Measurements from ENCODE around the gene NUDT16L1.

NUDT16L1 gene

GRCh38 chr16:4694642-4695451 is 1.5 kb downstream of the NUDT16L1 start:
- DNase-seq (ENCODE audit: low read depth): peak; percentile 32
- H3K4me3 ChIP-seq (ENCODE audit: low read depth, low read length): peak overlapping the region; percentile 64
- peak; percentile 7 for TF ChIP-seq CTCF (IDR thresholded peaks at IDR 0.05; ENCODE audit: low read depth, low read length)
- no peak for TF ChIP-seq POLR2A (IDR thresholded peaks at IDR 0.05; ENCODE audit: extremely low read depth, insufficient read length)

DNA sequence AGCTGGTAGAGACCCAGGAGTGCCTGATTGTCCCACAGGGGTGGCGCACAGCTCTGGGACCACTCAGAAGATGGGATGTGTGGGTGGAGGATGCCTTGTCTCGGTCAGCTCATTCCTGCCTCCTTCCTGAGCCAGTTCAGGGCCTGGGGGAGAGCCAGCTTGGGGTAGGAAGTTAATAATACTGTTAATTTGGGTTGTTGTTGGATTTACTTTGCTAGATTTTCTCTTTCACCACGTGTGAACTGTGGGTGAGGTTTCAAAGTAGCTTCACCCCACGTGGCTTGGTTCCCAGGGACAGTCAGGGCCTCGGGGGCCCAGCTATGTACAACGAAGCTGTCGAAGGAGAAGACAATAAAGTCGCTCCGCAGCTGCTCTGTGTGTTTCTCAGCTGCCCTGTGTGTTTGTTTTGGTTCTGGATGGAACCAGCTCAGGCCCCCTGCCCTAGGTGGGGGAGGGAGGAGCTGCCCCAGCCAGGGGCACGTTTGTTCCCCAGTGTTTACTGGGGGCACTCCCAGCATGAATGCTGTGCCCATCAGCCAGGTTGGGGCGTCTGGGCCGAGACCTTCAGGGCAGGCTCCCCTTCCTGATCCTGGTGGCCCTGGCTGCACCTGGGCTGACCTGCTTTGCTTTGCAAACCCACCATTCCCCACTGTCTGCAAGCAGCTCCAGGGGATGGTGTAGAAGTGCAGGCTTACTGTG is 2.3 kb downstream of the NUDT16L1 start:
- H3K4me3 ChIP-seq (ENCODE audit: low read depth, low read length): no peak overlapping the region
- DNase-seq (ENCODE audit: low read depth): no peak
- TF ChIP-seq, protein P1, sequence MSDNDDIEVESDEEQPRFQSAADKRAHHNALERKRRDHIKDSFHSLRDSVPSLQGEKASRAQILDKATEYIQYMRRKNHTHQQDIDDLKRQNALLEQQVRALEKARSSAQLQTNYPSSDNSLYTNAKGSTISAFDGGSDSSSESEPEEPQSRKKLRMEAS (IDR thresholded peaks at IDR 0.05; ENCODE audit: low read depth, low read length): no peak
- TF ChIP-seq CTCF (IDR thresholded peaks at IDR 0.05; ENCODE audit: low read depth, low read length): no peak
- no peak for TF ChIP-seq POLR2A (IDR thresholded peaks at IDR 0.05; ENCODE audit: extremely low read depth, insufficient read length)
- TF ChIP-seq MYC (IDR thresholded peaks at IDR 0.05; ENCODE audit: low read depth, low read length): no peak

- DNase-seq (ENCODE audit: low read depth): peak; percentile 8
- H3K4me3 ChIP-seq (ENCODE audit: low read depth, low read length): no peak overlapping the region
Measured at GRCh38 chr16:4696172-4696904, 3.0 kb downstream of the NUDT16L1 start.

GRCh38 chr16:4696905-4697847 is 3.8 kb downstream of the NUDT16L1 start:
- DNase-seq (ENCODE audit: low read depth): peak; percentile 11
- TF ChIP-seq, protein P1 (IDR thresholded peaks at IDR 0.05; ENCODE audit: low read depth, low read length): no peak
- TF ChIP-seq CTCF (IDR thresholded peaks at IDR 0.05; ENCODE audit: low read depth, low read length) (no peak), MYC (IDR thresholded peaks at IDR 0.05; ENCODE audit: low read depth, low read length) (no peak), POLR2A (IDR thresholded peaks at IDR 0.05; ENCODE audit: extremely low read depth, insufficient read length) (no peak)
- H3K4me3 ChIP-seq (ENCODE audit: low read depth, low read length): no peak overlapping the region

More at GRCh38 chr16:4696172-4696904, 3.0 kb downstream of the NUDT16L1 start:
- no peak for TF ChIP-seq POLR2A (IDR thresholded peaks at IDR 0.05; ENCODE audit: extremely low read depth, insufficient read length)
- TF ChIP-seq, protein P1 (IDR thresholded peaks at IDR 0.05; ENCODE audit: low read depth, low read length): no peak
- no peak for TF ChIP-seq CTCF (IDR thresholded peaks at IDR 0.05; ENCODE audit: low read depth, low read length)
- TF ChIP-seq MYC (IDR thresholded peaks at IDR 0.05; ENCODE audit: low read depth, low read length): no peak

GRCh38 chr16:4697848-4698291 is 4.5 kb downstream of the NUDT16L1 start:
- no peak overlapping the region for H3K4me3 ChIP-seq (ENCODE audit: low read depth, low read length)
- TF ChIP-seq MYC (IDR thresholded peaks at IDR 0.05; ENCODE audit: low read depth, low read length): no peak
- no peak for TF ChIP-seq POLR2A (IDR thresholded peaks at IDR 0.05; ENCODE audit: extremely low read depth, insufficient read length)
- TF ChIP-seq CTCF (IDR thresholded peaks at IDR 0.05; ENCODE audit: low read depth, low read length): no peak
- TF ChIP-seq, protein P1 (IDR thresholded peaks at IDR 0.05; ENCODE audit: low read depth, low read length): no peak
- peak; percentile 4 for DNase-seq (ENCODE audit: low read depth)
